22Rv1 (cell line): ENCODE results near the gene STX11.

ENCODE experiments used
- CTCF ChIP-seq: fragments of 450-650 bp; IDR thresholded peaks from 2 replicates; pipeline ENCODE4 v1.5.1; 2017; ENCODE audit warnings: mild to moderate bottlenecking
- ZFX ChIP-seq: fragments of 450-650 bp; IDR thresholded peaks from 2 replicates; pipeline ENCODE4 v1.6.1; 2017; ENCODE audit warnings: antibody characterized with exemption, borderline replicate concordance

GRCh38 chr6:144110210-144110609 is 40.1 kb upstream of the STX11 start:
- no peak for TF ChIP-seq CTCF
- no peak for TF ChIP-seq ZFX
